Activated CD8-positive, alpha-beta memory T cell treated with anti-CD3 and anti-CD28 coated beads, Interleukin-2, amount 50 U/mL, for 4 hours (primary cell): ENCODE results near the gene GPC5.
"Not testable (repeated sequence)": the region's sequence is repeated elsewhere in the genome, so short reads cannot be mapped to it uniquely, and the experiment has no call there.

Experiments
- DNase-seq: peaks from one replicate; pipeline ENCODE4 v3.0.0-alpha.2; 2020

Gene GPC5

GRCh38 chr13:92827503-92827902 lies 1429.1 kb downstream of the GPC5 start:
- DNase-seq, result no peak

- DNase-seq, result no peak
Observed at GRCh38 chr13:92829930-92830329, 1431.5 kb downstream of the GPC5 start.

GRCh38 chr13:92830821-92831220 lies 1432.4 kb downstream of the GPC5 start:
- DNase-seq, result no peak

GRCh38 chr13:92833071-92833470 lies 1434.7 kb downstream of the GPC5 start:
- no peak for DNase-seq

GRCh38 chr13:92836171-92836570 lies 1437.8 kb downstream of the GPC5 start:
- DNase-seq, result no peak

- DNase-seq, result no peak
Observed at GRCh38 chr13:92838786-92839185, 1440.4 kb downstream of the GPC5 start.

DNA sequence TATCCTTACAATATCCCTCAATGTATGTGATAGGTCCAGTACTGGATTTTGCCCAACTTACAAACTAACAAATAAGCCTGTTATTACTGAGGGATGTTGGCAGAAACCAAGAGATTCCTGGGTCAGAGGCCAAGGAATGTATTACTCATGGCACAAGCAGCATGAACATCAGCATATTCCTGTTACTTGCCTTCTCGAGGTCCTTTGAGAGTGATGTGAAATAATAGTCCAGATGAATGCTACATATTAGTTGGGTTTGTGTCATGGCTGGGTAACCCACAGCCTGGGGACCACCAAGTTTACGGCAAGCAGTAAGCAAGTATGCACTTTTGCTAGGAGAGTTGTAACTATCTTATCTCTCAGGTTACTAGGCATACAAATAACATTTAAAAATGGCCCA lies 1443.7 kb downstream of the GPC5 start:
- no peak for DNase-seq

DNA sequence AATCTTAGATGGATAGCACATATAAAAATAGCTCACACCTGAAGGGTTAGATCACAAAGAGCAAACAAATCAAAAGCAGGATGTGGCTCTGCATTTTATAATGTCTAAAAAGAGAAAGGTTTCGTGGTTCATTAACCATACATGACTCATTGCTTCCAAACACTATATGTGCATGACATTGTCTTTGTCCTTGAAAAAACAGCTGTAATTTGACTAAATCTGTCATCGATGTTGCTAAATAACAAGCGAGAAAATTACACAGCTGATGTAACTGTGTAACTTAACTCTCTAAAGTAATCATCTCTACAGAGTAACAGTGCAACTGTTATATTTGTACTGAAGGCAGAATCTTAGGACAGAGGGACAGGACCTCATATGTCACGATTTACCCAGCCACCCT lies 1445.1 kb downstream of the GPC5 start:
- DNase-seq, result no peak

DNA sequence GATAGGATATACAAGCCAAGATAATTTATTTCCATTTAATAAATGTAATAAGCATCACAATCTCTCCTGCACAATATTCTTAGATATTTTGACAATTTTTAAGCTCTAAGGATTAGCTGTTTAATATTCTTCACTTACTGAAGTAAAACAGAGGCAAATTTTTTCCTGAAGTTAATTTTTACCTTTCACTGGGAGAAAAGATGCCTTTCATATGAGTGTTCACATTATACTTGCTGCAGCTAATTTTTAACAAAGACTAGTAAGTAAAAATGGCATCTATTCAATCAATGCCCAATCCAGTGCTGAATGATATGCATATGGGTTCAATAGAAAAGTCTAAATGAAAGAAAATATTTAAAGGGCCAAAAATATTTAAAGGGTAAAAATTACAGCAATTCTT lies 1451.0 kb downstream of the GPC5 start:
- no peak for DNase-seq

- no peak for DNase-seq
Observed at GRCh38 chr13:92864584-92865284, 1466.3 kb downstream of the GPC5 start.

DNA sequence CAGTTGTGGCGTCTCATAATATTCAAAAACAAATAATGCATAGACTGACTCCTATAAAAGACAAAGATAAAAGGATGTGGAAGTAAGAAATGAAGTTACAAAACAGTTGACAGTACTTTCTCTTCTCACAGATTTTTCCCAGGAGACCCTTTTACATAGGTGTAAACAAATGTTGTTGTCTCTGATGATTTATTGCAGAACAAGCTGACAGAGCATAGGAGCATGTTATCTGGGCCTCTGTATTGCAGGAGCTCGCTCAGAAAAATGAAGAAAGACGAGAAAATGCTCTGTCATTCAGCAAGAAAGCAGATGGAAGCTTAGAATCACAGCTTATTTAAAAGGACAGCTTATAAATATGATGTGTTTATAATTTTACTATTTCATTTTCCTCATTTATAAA lies 1474.6 kb downstream of the GPC5 start:
- DNase-seq, result no peak

DNA sequence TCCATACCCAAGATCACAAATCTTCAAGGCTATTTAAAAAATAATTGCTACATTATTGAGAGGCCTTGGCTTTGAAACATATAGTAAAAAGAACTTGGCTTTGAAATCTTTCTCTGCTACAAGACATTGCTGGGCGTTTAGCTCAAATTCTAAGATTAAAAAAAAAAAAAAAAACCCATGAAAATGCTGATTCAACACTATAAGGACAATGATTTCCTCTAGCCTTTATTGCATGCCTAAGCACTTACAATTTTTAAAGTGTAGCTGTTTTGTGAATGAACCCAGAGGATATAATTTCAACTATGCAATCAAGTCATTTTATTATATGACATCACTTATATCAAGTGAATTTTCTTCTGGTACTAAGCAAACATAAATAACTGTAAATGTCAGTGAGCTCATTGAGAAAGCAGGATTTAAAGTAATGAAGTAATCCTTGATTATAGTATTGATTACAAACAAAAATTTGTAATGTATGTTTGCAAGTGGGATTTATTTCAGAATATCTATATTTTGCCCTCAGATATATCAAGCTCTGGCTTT lies 1488.2 kb downstream of the GPC5 start:
- no peak for DNase-seq

DNA sequence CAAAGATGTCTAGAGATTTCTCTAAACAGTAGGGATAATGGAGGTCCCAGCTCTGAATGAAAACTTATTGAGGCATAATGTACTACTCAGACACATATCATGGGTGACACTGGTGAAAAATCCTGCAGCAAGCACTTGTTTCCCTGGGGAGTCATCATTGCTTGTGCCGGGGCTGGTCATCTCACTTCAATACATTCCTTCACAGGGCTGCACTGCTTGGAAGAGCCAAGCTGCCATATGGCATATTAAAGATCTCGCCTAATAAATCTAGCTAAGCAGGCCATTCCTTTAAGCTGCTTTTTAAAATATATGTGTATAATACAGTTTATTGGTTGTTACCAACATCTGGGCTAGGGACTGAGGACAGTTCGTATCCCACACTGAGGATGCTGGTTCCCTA lies 1496.0 kb downstream of the GPC5 start:
- no peak for DNase-seq

- no peak for DNase-seq
Observed at GRCh38 chr13:92896842-92897241, 1498.4 kb downstream of the GPC5 start.

- not testable (repeated sequence) for DNase-seq
Observed at GRCh38 chr13:92898946-92899345, 1500.5 kb downstream of the GPC5 start.

DNA sequence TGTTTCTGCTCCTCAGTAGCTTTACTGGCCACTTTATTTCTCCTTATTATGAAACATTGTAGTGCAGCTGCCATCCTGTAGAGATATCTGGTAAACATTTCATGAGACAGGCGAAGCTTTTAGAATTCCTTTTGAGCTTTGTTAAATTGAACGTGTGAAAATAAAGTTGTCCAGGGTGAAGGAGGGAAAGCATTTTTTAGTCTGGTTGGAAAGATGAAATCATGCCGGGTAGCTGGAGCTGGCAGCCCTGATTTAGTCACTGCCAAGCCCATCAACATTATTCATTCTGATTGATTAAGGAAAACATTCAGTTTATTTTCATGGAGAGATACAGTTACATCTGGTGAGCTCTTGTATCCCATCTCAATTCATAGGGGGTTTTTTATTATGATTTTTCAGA lies 1502.0 kb downstream of the GPC5 start:
- DNase-seq, result no peak

DNA sequence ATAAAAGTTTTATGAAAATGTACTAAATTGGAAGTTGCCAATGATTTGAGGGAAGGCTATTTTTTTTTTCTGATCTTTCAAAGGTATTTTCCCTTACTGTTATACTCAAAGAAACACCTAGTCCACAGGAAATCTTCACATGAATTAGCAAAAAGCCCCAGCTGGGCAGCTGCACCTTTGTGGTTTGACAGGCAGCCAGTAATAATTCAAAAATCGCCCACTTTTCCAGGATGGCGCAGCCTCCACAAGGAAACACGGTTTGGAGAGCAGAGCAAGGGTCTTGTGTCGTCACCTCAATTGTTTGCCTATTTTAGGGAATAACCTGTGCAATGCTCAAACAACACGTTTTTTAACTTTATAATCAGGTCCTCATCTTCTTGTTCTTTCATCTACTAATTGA lies 1503.3 kb downstream of the GPC5 start:
- DNase-seq, result no peak

DNA sequence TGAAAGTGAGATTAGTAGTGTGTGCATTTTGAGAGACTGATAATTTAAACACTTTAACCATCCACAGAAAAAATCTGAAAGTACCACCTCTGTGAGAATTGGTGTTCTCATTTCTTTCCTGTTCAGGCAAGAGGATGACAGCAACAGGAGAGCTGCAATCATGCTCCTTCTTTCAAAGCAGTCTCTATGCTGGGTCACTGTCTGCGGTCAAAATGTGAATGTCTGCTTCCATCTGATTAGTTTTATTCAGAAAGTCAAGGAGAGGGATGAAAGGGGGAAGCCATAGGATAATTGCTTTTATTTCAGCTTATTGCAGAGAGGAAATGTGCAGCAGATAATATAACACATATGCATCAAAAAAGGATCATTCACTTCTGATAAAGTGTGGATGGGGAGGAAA lies 1514.2 kb downstream of the GPC5 start:
- DNase-seq, result no peak

GRCh38 chr13:92913840-92914239 lies 1515.4 kb downstream of the GPC5 start:
- no peak for DNase-seq
